ENCODE data around the gene ATP6V1G2.

The ATP6V1G2 gene

GRCh38 chr6:31579546-31580437 lies 33.4 kb upstream of the ATP6V1G2 start:
- Mint-ChIP-seq H3K9me3 (no peaks in the 10 kb centered on the region), H3K27ac (peak overlapping the region; percentile 97), H3K27me3 (no peaks in the 10 kb centered on the region), H3K36me3 (ENCODE audit: low read depth) (peaks cover 45% of the 10 kb centered on the region), H3K4me3 (peak overlapping the region; percentile 98), H3K4me1 (ENCODE audit: low read depth) (peaks cover 84% of the 10 kb centered on the region)

GRCh38 chr6:31579119-31579505 lies 32.7 kb upstream of the ATP6V1G2 start:
- Mint-ChIP-seq H3K4me3 (peak overlapping the region; percentile 98), H3K36me3 (ENCODE audit: low read depth) (peaks cover 47% of the 10 kb centered on the region), H3K4me1 (ENCODE audit: low read depth) (peaks cover 85% of the 10 kb centered on the region), H3K9me3 (no peaks in the 10 kb centered on the region), H3K27ac (peak overlapping the region; percentile 97), H3K27me3 (no peaks in the 10 kb centered on the region)

- Mint-ChIP-seq H3K9me3 (no peaks in the 10 kb centered on the region), H3K36me3 (ENCODE audit: low read depth) (peaks cover 54% of the 10 kb centered on the region), H3K4me3 (peak overlapping the region; percentile 98), H3K4me1 (ENCODE audit: low read depth) (peaks cover 86% of the 10 kb centered on the region), H3K27me3 (no peaks in the 10 kb centered on the region), H3K27ac (peak overlapping the region; percentile 97)
Observed at GRCh38 chr6:31578184-31579118, 32.0 kb upstream of the ATP6V1G2 start.

- Mint-ChIP-seq H3K4me3 (peak overlapping the region; percentile 98), H3K36me3 (ENCODE audit: low read depth) (peaks cover 60% of the 10 kb centered on the region), H3K9me3 (no peaks in the 10 kb centered on the region), H3K27me3 (no peaks in the 10 kb centered on the region), H3K27ac (peak overlapping the region; percentile 100), H3K4me1 (ENCODE audit: low read depth) (peaks cover 88% of the 10 kb centered on the region)
Observed at GRCh38 chr6:31577579-31577966, 31.2 kb upstream of the ATP6V1G2 start.

GRCh38 chr6:31576897-31577578 lies 30.6 kb upstream of the ATP6V1G2 start:
- H3K4me1 Mint-ChIP-seq (ENCODE audit: low read depth) = peaks cover 88% of the 10 kb centered on the region
- peak overlapping the region; percentile 100 for H3K27ac Mint-ChIP-seq
- peaks cover 64% of the 10 kb centered on the region for H3K36me3 Mint-ChIP-seq (ENCODE audit: low read depth)
- H3K4me3 Mint-ChIP-seq = peak overlapping the region; percentile 98
- no peaks in the 10 kb centered on the region for H3K9me3 Mint-ChIP-seq
- no peaks in the 10 kb centered on the region for H3K27me3 Mint-ChIP-seq

- Mint-ChIP-seq H3K4me1 (ENCODE audit: low read depth) (peaks cover 92% of the 10 kb centered on the region), H3K36me3 (ENCODE audit: low read depth) (peaks cover 61% of the 10 kb centered on the region), H3K27me3 (no peaks in the 10 kb centered on the region), H3K9me3 (no peaks in the 10 kb centered on the region), H3K4me3 (peak overlapping the region; percentile 98), H3K27ac (peak overlapping the region; percentile 100)
Observed at GRCh38 chr6:31575952-31576685, 29.7 kb upstream of the ATP6V1G2 start.

GRCh38 chr6:31575335-31575901 lies 29.0 kb upstream of the ATP6V1G2 start, which contains the start of gene TNF:
TSS of gene TNF (plus strand) at chr6:31575565. CDS start at chr6:31575742, 177 bp downstream.
- H3K9me3 Mint-ChIP-seq = no peaks in the 10 kb centered on the region
- H3K4me1 Mint-ChIP-seq (ENCODE audit: low read depth) = peaks cover 97% of the 10 kb centered on the region
- peaks cover 56% of the 10 kb centered on the region for H3K36me3 Mint-ChIP-seq (ENCODE audit: low read depth)
- H3K4me3 Mint-ChIP-seq = peak within 1 kb of the TSS; percentile 98
- H3K27ac Mint-ChIP-seq = peak within 1 kb of the TSS; percentile 100
- H3K27me3 Mint-ChIP-seq = no peaks in the 10 kb centered on the region

GRCh38 chr6:31574106-31575061 lies 28.0 kb upstream of the ATP6V1G2 start:
- H3K9me3 Mint-ChIP-seq = no peaks in the 10 kb centered on the region
- H3K36me3 Mint-ChIP-seq (ENCODE audit: low read depth) = peaks cover 54% of the 10 kb centered on the region
- H3K4me3 Mint-ChIP-seq = peak overlapping the region; percentile 98
- peaks cover 97% of the 10 kb centered on the region for H3K4me1 Mint-ChIP-seq (ENCODE audit: low read depth)
- H3K27me3 Mint-ChIP-seq = no peaks in the 10 kb centered on the region
- H3K27ac Mint-ChIP-seq = peak overlapping the region; percentile 100

- peaks cover 97% of the 10 kb centered on the region for H3K4me1 Mint-ChIP-seq (ENCODE audit: low read depth)
- H3K4me3 Mint-ChIP-seq = peak overlapping the region; percentile 98
- peaks cover 49% of the 10 kb centered on the region for H3K36me3 Mint-ChIP-seq (ENCODE audit: low read depth)
- H3K27me3 Mint-ChIP-seq = no peaks in the 10 kb centered on the region
- H3K9me3 Mint-ChIP-seq = no peaks in the 10 kb centered on the region
- peak overlapping the region; percentile 100 for H3K27ac Mint-ChIP-seq
Observed at GRCh38 chr6:31573239-31574105, 27.1 kb upstream of the ATP6V1G2 start.

GRCh38 chr6:31572041-31572911 lies 25.9 kb upstream of the ATP6V1G2 start, which contains the start of gene LTA:
TSS of gene LTA (plus strand) at chr6:31572289. CDS start at chr6:31572743, 454 bp downstream.
- H3K36me3 Mint-ChIP-seq (ENCODE audit: low read depth) = peaks cover 39% of the 10 kb centered on the region
- peak within 1 kb of the TSS; percentile 98 for H3K4me3 Mint-ChIP-seq
- H3K9me3 Mint-ChIP-seq = no peaks in the 10 kb centered on the region
- H3K4me1 Mint-ChIP-seq (ENCODE audit: low read depth) = peaks cover 100% of the 10 kb centered on the region
- H3K27ac Mint-ChIP-seq = peak within 1 kb of the TSS; percentile 100
- H3K27me3 Mint-ChIP-seq = no peaks in the 10 kb centered on the region

GRCh38 chr6:31569861-31570536 lies 23.6 kb upstream of the ATP6V1G2 start:
- peaks cover 96% of the 10 kb centered on the region for H3K4me1 Mint-ChIP-seq (ENCODE audit: low read depth)
- peak overlapping the region; percentile 56 for H3K27ac Mint-ChIP-seq
- H3K36me3 Mint-ChIP-seq (ENCODE audit: low read depth) = peaks cover 25% of the 10 kb centered on the region
- no peaks in the 10 kb centered on the region for H3K9me3 Mint-ChIP-seq
- peak overlapping the region; percentile 56 for H3K4me3 Mint-ChIP-seq
- H3K27me3 Mint-ChIP-seq = no peaks in the 10 kb centered on the region

All from stimulated activated naive CD8-positive, alpha-beta T cell treated with anti-CD3 and anti-CD28 coated beads, Interleukin-15, Interleukin-2, amounts not matched to agents 100 ng/mL and 50 ng/mL, for 24 hours (primary cell).